Activated CD4-positive, alpha-beta memory T cell treated with anti-CD3 and anti-CD28 coated beads for 36 hours (primary cell): ENCODE data around the gene GALNT4. TPM values are rescaled to one million over a fixed set of nuclear protein-coding genes. Genes with fewer than 3 reads are reported as not detected.

ENCODE experiments used
- total RNA-seq, 2 experiments: library from RNA; stranded (reverse); gene quantifications; one replicate each; pipeline ENCODE4 v1.2.3, GENCODE V29; 2021

GALNT4 gene
- total RNA-seq, 2 experiments from 2014 or later, result 5.8 to 6.0 TPM

Other genes starting within 250 kb of the GALNT4 start
- 10 to 100 TPM; 86.7 to 87.9 TPM for gene DUSP6, start 172.3 kb downstream of the GALNT4 start, total RNA-seq
- gene POC1B, start 1.3 kb upstream of the GALNT4 start, total RNA-seq, result 10 to 100 TPM; 38.2 to 40.9 TPM
- gene ATP2B1, start 184.0 kb upstream of the GALNT4 start, total RNA-seq, result 10 to 100 TPM; 22.6 to 24.8 TPM